GM18519 (cell line): ENCODE results near the gene CLMN.

Experiments used
- ATAC-seq: cut with Tn5 transposase; IDR thresholded peaks from one replicate; pipeline ENCODE4 v1.9.1; 2021; ENCODE audit warnings: mild to moderate bottlenecking, moderate library complexity; ENCODE audit not compliant: unreplicated experiment, low FRiP score

CLMN gene

DNA sequence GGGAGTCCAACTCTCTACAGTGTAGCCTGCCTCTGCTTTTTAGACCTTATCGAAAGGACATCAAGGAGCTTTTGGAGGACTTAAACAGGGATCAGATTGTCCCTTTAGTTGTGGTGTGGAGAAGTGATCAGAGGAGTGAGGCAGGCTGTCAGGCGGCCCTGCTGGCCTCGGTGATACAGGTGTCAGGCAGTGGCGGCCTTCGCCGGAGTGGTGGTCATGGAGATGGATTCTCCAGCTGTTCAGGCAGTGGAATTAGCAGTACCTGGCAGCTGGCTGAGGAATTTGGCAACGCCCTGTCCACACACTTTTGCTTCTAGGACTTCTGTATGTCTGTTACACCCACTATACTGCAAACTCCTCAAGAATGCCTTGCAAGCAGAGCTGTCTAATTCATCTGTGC lies 4.2 kb upstream of the CLMN start:
- ATAC-seq, result no peak

- no peak for ATAC-seq
These were observed 3.7 kb upstream of the CLMN start for GRCh38 chr14:95323361-95323760.

DNA sequence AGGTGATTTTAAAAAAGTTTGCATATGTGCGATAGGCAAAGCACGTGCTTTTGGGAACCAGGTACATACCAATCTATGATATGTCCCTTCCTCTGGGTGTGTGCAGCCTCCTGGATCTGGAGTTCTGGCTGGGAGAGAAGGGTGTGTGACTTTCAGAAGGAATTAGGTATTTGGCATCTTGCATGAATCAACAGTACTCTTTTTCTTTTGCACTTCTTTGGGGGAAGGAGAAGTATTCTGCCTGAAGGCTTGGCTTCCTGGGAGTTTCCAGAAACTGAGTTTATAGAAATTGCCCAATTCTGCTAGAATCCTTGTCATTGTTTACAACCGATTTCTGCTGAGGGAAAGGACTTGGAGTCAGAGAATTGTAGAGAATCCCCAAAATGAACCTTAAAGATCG lies 2.9 kb upstream of the CLMN start:
- ATAC-seq, result no peak

- ATAC-seq, result no peak
These were observed 2.2 kb upstream of the CLMN start for GRCh38 chr14:95321693-95322455.

GRCh38 chr14:95320955-95321600 lies 1.4 kb upstream of the CLMN start:
- no peak for ATAC-seq

DNA sequence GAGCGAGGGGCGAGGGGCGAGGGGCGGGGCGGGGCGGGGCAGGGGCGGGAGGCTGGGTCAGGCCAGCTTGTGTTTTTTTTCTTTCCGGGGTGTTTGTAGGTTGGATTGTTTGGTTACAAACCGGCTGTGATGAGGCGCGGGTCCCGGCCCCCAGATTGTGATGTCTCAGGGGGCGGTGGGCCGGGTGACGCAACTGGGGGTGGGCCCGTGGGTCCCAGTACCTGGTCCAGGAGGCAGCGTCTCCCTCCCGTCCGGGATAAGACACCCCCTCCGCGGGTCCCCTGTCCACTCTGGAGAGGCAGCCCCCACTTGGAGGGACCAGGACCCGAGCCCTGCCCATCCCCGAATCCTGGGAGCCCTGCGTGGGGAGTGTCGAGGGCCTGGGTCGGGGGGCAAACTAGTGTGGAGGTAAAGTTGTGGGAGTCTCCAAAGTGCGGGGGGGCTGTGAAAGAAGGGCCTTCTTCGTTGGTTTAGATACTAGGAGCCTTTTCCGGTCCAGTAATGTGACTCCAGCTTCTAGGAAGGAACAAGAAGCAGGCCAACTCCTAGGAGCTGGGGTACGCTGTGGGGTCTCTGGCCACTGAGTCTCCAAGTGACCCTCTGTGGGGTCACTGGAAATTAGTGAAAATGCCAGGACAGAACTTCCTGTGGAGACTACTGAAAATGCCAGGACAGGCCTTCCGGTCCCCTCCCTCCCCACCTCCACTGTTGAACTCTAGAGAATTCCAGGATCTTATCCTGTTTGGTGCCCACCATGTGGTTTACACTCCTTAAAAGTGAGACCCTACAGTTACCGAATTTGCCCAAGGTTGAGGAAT lies 579 bp upstream of the CLMN start:
- no peak for ATAC-seq

DNA sequence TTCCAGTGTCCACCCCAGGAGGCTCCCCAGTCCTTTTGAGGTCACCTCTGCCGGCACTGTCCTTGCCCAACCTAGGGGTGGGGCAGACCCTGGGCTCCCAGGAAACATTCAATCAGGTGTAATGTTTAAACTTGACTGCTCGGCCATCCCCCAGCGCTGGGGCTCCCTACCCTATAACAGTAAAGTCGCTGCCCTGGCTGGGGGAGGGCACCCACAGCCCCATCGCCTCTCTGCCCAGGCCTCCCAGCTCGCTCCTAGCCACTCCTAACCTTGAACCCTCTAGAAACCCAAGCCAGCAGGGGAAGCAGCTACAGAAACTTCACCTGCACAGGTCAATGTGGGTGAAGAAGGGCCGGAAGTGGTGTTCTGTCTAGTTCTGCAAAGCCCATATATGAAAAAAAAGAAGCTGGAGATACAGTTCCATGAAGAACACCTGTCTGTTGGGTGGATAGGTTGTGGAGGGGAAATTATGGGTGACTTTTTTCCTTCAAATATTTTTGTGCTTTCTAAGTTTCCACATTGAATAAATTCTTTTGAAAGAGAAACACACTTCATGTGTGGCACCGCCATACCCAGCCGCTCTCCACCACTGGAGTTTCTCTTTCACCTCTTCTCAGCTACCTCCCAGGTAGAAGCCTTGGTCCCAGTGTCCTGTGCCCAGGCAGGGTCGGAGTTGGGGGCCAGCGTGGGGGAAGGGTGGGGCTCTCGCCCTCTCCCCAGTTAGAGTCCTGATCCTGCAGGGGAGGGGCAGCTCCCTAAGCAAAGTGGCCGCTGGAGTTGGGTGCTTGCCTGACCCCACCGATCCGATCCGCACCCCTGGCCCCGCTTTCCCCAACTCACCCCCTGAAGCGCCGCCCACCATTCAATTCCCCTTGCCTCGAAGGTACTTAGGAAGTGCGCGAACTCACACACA lies 1.1 kb downstream of the CLMN start:
- ATAC-seq, result no peak

DNA sequence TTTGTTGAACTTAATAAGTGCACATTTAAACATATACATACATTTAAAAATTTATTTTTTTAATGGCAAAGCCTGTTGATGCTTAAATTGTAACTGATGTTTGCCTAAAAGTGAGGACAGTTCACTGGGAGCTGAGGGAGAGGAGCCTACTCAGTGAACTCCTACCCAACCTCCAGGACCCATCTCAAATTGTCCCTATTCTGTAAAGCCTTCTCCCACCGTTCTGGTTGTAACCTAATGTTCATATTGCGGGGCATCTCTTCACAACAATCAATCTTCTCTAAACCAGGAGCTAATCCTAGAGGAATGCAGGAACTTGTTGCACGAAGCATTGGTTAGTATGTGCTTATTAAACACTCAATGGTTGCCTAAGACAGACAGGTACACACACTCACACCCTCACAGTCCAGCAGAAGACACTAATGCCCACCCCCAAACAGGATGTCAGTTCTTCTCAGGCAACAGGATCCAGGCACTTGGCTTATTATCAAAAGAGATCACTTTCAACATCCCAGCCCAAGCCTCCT lies 1.8 kb downstream of the CLMN start:
- ATAC-seq, result no peak

DNA sequence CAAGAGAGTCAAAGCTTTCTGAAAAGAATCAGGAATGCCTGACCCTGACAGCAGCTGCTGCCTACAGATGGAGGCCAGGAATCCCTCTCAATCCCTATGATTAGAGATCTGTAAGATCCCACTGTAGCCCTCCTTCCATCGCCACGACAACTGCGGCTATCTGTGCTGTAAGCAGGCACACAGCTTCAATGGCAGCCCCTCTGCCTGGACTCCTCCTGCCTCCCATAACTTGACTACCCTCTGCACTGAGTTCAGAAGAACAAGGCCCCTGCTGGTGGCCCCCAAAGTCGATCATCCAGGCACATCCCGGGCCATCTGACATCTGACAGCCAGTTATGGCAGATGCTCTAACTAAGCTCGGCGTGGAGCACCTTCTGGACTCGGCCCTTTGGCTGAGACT lies 2.9 kb downstream of the CLMN start:
- ATAC-seq, result no peak

DNA sequence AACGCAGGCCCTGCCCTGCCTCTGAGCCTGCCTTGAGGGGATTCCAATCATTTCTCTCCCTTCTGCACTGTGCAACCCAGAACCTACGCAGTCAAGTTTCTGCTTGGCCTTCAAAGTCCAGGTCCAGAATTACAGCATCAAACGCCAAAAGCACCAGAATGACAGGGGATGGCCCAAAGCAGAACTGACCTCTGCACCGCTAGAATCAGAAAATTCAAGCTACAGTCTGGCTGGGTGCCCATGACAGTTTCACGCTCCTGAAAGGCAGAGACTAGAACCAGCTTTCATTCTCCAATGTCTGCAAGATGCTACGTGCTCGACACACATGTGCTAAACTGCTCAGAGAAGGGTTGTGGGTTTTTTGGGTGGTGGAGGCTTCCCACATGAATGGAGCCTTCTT lies 4.1 kb downstream of the CLMN start:
- no peak for ATAC-seq

- ATAC-seq, result no peak
These were observed 4.6 kb downstream of the CLMN start for GRCh38 chr14:95315156-95315555.

- peak; percentile 51 for ATAC-seq
These were observed 5.1 kb downstream of the CLMN start for GRCh38 chr14:95314609-95315008.

GRCh38 chr14:95313707-95314106 lies 6.0 kb downstream of the CLMN start:
- no peak for ATAC-seq

DNA sequence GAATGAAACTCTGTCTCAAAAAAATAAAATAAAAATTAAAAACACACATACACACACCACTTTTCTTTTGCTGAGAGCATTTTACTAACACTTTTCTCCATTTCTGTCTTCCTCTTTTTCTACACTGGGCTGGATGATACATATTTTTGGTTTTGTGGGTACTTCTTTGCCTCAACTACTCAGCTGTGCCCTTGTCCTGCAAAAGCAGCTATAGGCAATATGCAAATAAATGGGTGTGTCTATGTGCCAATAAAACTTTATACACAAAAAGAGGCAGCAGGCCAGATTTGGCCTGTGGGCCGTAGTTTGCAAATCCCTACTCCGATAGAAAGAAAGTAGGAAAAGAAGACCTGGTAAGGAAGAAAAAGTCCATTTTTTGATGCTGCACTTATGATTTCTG lies 6.5 kb downstream of the CLMN start:
- ATAC-seq, result no peak

GRCh38 chr14:95312311-95312710 lies 7.4 kb downstream of the CLMN start:
- no peak for ATAC-seq

- ATAC-seq, result no peak
These were observed 8.0 kb downstream of the CLMN start for GRCh38 chr14:95311752-95312151.

- ATAC-seq, result no peak
These were observed 8.9 kb downstream of the CLMN start for GRCh38 chr14:95310635-95311380.

DNA sequence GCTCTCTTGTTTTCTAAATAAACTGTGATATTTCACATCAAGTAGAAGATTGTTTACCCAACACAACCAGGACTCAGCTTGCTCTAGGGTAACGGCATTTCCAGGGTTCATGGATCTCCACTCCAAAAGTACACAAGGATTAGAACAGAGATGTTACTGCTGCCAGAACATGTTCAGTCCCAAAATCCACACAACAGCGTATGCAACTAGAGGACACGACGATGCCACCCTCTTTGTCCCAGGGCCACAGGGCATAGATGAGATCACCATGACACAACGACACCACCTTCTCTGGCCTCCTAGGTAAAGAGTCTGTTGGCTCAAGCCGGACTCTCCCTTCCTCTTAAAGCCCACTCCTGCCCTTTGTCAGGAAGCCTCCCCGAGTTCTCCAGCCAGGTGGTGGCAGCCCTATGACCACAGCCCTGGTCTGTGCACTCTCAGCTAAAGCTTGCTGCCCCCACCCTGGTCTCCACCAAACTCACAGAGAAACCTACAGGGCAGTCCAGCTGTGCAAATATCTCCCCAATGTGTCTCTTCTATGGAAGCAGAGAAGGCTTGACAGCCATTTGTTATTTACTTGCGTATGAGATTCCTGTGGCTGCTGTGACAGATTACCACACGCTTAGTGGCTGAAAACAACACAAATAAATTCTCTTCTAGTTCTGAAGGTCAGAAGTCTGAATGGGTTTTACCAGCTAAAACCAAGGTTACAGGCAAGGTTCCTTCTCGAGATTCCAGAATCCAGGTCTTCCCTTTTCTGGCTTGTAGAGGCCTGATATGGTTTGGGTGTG lies 10.3 kb downstream of the CLMN start:
- ATAC-seq, result no peak

- no peak for ATAC-seq
These were observed 11.6 kb downstream of the CLMN start for GRCh38 chr14:95308073-95308472.
